Brain microvascular endothelial cell (primary cell): Measurements from ENCODE around the gene TTLL13.

Source experiments
- DNase-seq: peaks from one replicate; pipeline ENCODE4 v3.0.0-alpha.2; 2020
- H3K27ac ChIP-seq: fragments of 250-450 bp; sonication (Bioruptor Pico); 2 replicates; pipeline ENCODE4 v1.5.1; 2020; ENCODE audit warnings: mild to moderate bottlenecking, moderate library complexity
- H3K27me3 ChIP-seq: fragments of 250-450 bp; sonication (Bioruptor Pico); replicated peaks from 2 replicates; pipeline ENCODE4 v1.5.1; 2020; ENCODE audit warnings: mild to moderate bottlenecking
- H3K36me3 ChIP-seq: fragments of 250-450 bp; sonication (Bioruptor Pico); replicated peaks from 2 replicates; pipeline ENCODE4 v1.5.1; 2020; ENCODE audit warnings: mild to moderate bottlenecking
- H3K4me3 ChIP-seq: 2 replicates; pipeline ENCODE4 v1.5.1; 2011; ENCODE audit warnings: low read depth, mild to moderate bottlenecking, control low read depth, low read length, moderate library complexity
- CTCF ChIP-seq: IDR thresholded peaks from 2 replicates; pipeline ENCODE4 v1.5.1; 2011; ENCODE audit warnings: low read depth, mild to moderate bottlenecking, moderate library complexity, low read length, control low read depth, inconsistent platforms; ENCODE audit errors: missing control alignments
- in situ Hi-C: cut with HindIII; loops from 2 replicates; pipeline ENCODE4 v1.10.0; 2017; ENCODE audit warnings: low sequenced_read_pairs, low pct_ligation_motif_present

The TTLL13 gene

GRCh38 chr15:90249203-90249863 lies at the start of gene TTLL13:
TSS of gene TTLL13 (plus strand) at chr15:90249556. CDS start at chr15:90250631, 1,075 bp downstream.
- no peaks in the 10 kb centered on the region for H3K27me3 ChIP-seq
- DNase-seq: peak; percentile 71
- in situ Hi-C loops: no loop called here
- peak within 1 kb of the TSS; percentile 66 for H3K4me3 ChIP-seq
- peak within 1 kb of the TSS; percentile 11 for H3K27ac ChIP-seq
- H3K36me3 ChIP-seq: no peaks in the 10 kb centered on the region
- peak; percentile 1 for TF ChIP-seq CTCF

GRCh38 chr15:90200534-90201129 lies 48.7 kb upstream of the TTLL13 start:
- no peaks in the 10 kb centered on the region for H3K36me3 ChIP-seq
- peak overlapping the region; percentile 66 for H3K4me3 ChIP-seq
- DNase-seq: no peak
- no peaks in the 10 kb centered on the region for H3K27me3 ChIP-seq
- in situ Hi-C loops: no loop called here
- no peak for TF ChIP-seq CTCF
- no peak overlapping the region for H3K27ac ChIP-seq

GRCh38 chr15:90201130-90201943 lies 48.0 kb upstream of the TTLL13 start, which contains the start of gene SEMA4B:
TSS of gene SEMA4B (plus strand) at chr15:90201330. CDS start at chr15:90201579, 249 bp downstream.
- in situ Hi-C loops: no loop called here
- no peaks in the 10 kb centered on the region for H3K27me3 ChIP-seq
- TF ChIP-seq CTCF: no peak
- DNase-seq: no peak
- peak within 1 kb of the TSS; percentile 66 for H3K4me3 ChIP-seq
- H3K27ac ChIP-seq: no peak within 1 kb of the TSS
- no peaks in the 10 kb centered on the region for H3K36me3 ChIP-seq

- H3K27ac ChIP-seq: no peak overlapping the region
- no peaks in the 10 kb centered on the region for H3K27me3 ChIP-seq
- in situ Hi-C loops: no loop called here
- TF ChIP-seq CTCF: no peak
- no peaks in the 10 kb centered on the region for H3K36me3 ChIP-seq
- no peak for DNase-seq
- peak overlapping the region; percentile 66 for H3K4me3 ChIP-seq
Observed at GRCh38 chr15:90201944-90202375, 47.4 kb upstream of the TTLL13 start.

- TF ChIP-seq CTCF: no peak
- in situ Hi-C loops: no loop called here
- DNase-seq: no peak
- H3K36me3 ChIP-seq: no peaks in the 10 kb centered on the region
- H3K27me3 ChIP-seq: no peaks in the 10 kb centered on the region
- H3K4me3 ChIP-seq: no peak overlapping the region
- H3K27ac ChIP-seq: no peak overlapping the region
Observed at GRCh38 chr15:90202929-90203328, 46.4 kb upstream of the TTLL13 start.
